WTC11 (cell line): Measurements from ENCODE around the gene COL26A1. TPM values are rescaled to one million over a fixed set of nuclear protein-coding genes. Genes with fewer than 3 reads are reported as not detected.

Source experiments
- ATAC-seq: fragments of 200-7000 bp; cut with Tn5 transposase; 2 replicates; pipeline ENCODE4 v1.10.0; 2021; ENCODE audit warnings: mild to moderate bottlenecking, moderate library complexity
- Bru-seq: library from RNA; stranded (reverse); fragments of 400-500 nt; gene quantifications from one replicate; lab custom pipeline; 2021; lab: Mats Ljungman, UMichigan
- CTCF ChIA-PET: fragments of 300-600 bp; sonication (Branson Sonifier 250); formaldehyde crosslinking; loops from one replicate; lab custom pipeline; 2021; ENCODE audit warnings: antibody characterized with exemption; lab: Charles Lee
- POLR2A ChIA-PET: fragments of 350-600 bp; sonication (Branson Sonifier 250); formaldehyde crosslinking; loops from one replicate; lab custom pipeline; 2021; ENCODE audit warnings: antibody characterized with exemption; lab: Charles Lee
- DNase-seq: peaks from one replicate; pipeline ENCODE4 v3.0.0; 2021; ENCODE audit warnings: low spot score
- H3K27ac Mint-ChIP-seq: 2 replicates; pipeline ENCODE4 v1.8.0; 2021; ENCODE audit warnings: mixed read lengths
- H3K27me3 Mint-ChIP-seq: 2 replicates; pipeline ENCODE4 v1.8.0; 2021; ENCODE audit warnings: low read depth, mild to moderate bottlenecking, moderate library complexity, mixed read lengths
- H3K36me3 Mint-ChIP-seq: 2 replicates; pipeline ENCODE4 v1.8.0; 2021; ENCODE audit warnings: mixed read lengths
- H3K4me1 Mint-ChIP-seq: 2 replicates; pipeline ENCODE4 v1.8.0; 2022; ENCODE audit warnings: mixed read lengths
- H3K4me3 Mint-ChIP-seq: 2 replicates; pipeline ENCODE4 v1.8.0; 2021; ENCODE audit warnings: mild to moderate bottlenecking, moderate library complexity, mixed read lengths
- H3K9me3 Mint-ChIP-seq: 2 replicates; pipeline ENCODE4 v1.8.0; 2021; ENCODE audit warnings: mixed read lengths
- AR ChIP-seq: fragments of 250-450 bp; sonication (Bioruptor Pico); IDR thresholded peaks from 2 replicates; pipeline ENCODE4 v1.9.0; 2021; ENCODE audit warnings: mild to moderate bottlenecking
- CREB1 ChIP-seq: sonication (generic); formaldehyde crosslinking; IDR thresholded peaks from 2 replicates; pipeline ENCODE4 v1.8.0; 2023; ENCODE audit warnings: mild to moderate bottlenecking, missing genetic modification reagents
- CREM ChIP-seq: sonication (generic); formaldehyde crosslinking; IDR thresholded peaks from 2 replicates; pipeline ENCODE4 v1.8.1; 2022; ENCODE audit warnings: mild to moderate bottlenecking, missing genetic modification reagents, moderate library complexity
- CTCF ChIP-seq: fragments of 200-600 bp; IDR thresholded peaks from 2 replicates; pipeline ENCODE4 v1.8.0; 2022; ENCODE audit warnings: antibody characterized with exemption
- EMX1 ChIP-seq: fragments of 250-450 bp; sonication (Bioruptor Pico); IDR thresholded peaks from 2 replicates; pipeline ENCODE4 v1.8.0; 2021; ENCODE audit warnings: mild to moderate bottlenecking
- ETV6 ChIP-seq: sonication (generic); formaldehyde crosslinking; IDR thresholded peaks from 2 replicates; pipeline ENCODE4 v1.8.1; 2022; ENCODE audit warnings: mild to moderate bottlenecking, missing genetic modification reagents
- FOXK1 ChIP-seq: sonication (generic); formaldehyde crosslinking; IDR thresholded peaks from 2 replicates; pipeline ENCODE4 v1.8.0; 2022; ENCODE audit warnings: mild to moderate bottlenecking, moderate library complexity, missing genetic modification reagents
- FOXP1 ChIP-seq: sonication (generic); formaldehyde crosslinking; IDR thresholded peaks from 2 replicates; pipeline ENCODE4 v1.8.0; 2022; ENCODE audit warnings: missing genetic modification reagents, mild to moderate bottlenecking, moderate library complexity, borderline replicate concordance
- HMGXB4 ChIP-seq: sonication (generic); formaldehyde crosslinking; IDR thresholded peaks from 2 replicates; pipeline ENCODE4 v1.8.1; 2023; ENCODE audit warnings: mild to moderate bottlenecking, moderate library complexity, missing genetic modification reagents
- IRF1 ChIP-seq: sonication (generic); formaldehyde crosslinking; IDR thresholded peaks from 2 replicates; pipeline ENCODE4 v1.8.0; 2023; ENCODE audit warnings: missing genetic modification reagents
- MYBL2 ChIP-seq: sonication (generic); formaldehyde crosslinking; IDR thresholded peaks from 2 replicates; pipeline ENCODE4 v1.8.1; 2023; ENCODE audit warnings: mild to moderate bottlenecking, moderate library complexity, missing genetic modification reagents
- NFE2L1 ChIP-seq: sonication (generic); formaldehyde crosslinking; IDR thresholded peaks from 2 replicates; pipeline ENCODE4 v1.8.1; 2023; ENCODE audit warnings: missing genetic modification reagents
- NFYB ChIP-seq: sonication (generic); formaldehyde crosslinking; conservative IDR thresholded peaks from 2 replicates; pipeline ENCODE4 v1.8.0; 2022; ENCODE audit warnings: low read depth, missing genetic modification reagents
- NR1H2 ChIP-seq: sonication (generic); formaldehyde crosslinking; IDR thresholded peaks from 2 replicates; pipeline ENCODE4 v1.9.0; 2021; ENCODE audit warnings: mild to moderate bottlenecking, moderate library complexity, missing genetic modification reagents
- SP1 ChIP-seq: sonication (generic); formaldehyde crosslinking; conservative IDR thresholded peaks from 2 replicates; pipeline ENCODE4 v1.8.1; 2022; ENCODE audit warnings: missing genetic modification reagents
- TP53 ChIP-seq: sonication (generic); formaldehyde crosslinking; IDR thresholded peaks from 2 replicates; pipeline ENCODE4 v1.8.1; 2023; ENCODE audit warnings: mild to moderate bottlenecking, missing genetic modification reagents
- USF1 ChIP-seq: sonication (generic); formaldehyde crosslinking; IDR thresholded peaks from 2 replicates; pipeline ENCODE4 v1.8.0; 2022; ENCODE audit warnings: mild to moderate bottlenecking, missing genetic modification reagents
- ZBTB43 ChIP-seq: sonication (generic); formaldehyde crosslinking; IDR thresholded peaks from 2 replicates; pipeline ENCODE4 v1.8.1; 2023; ENCODE audit warnings: mild to moderate bottlenecking, missing genetic modification reagents
- ZNF232 ChIP-seq: sonication (generic); formaldehyde crosslinking; IDR thresholded peaks from 2 replicates; pipeline ENCODE4 v1.8.0; 2022; ENCODE audit warnings: mild to moderate bottlenecking, missing genetic modification reagents
- ZNF263 ChIP-seq: sonication (generic); formaldehyde crosslinking; IDR thresholded peaks from 2 replicates; pipeline ENCODE4 v1.8.1; 2022; ENCODE audit warnings: low read depth, mild to moderate bottlenecking, moderate library complexity, missing genetic modification reagents
- ZNF512 ChIP-seq: sonication (generic); formaldehyde crosslinking; IDR thresholded peaks from 2 replicates; pipeline ENCODE4 v1.8.1; 2022; ENCODE audit warnings: missing genetic modification reagents, borderline replicate concordance
- long read RNA-seq, 3 experiments: library from RNA in 1 of 3; library from capped mRNA in 1 of 3; library from polyadenylated mRNA in 1 of 3; unstranded in 2 of 3; stranded (forward) in 1 of 3; transcript quantifications; one replicate each; pipeline ENCODE4 v2.0.0, GENCODE V29; 2021
- total RNA-seq: library from RNA; stranded (reverse); gene quantifications from 3 replicates; pipeline ENCODE4 v1.2.3, GENCODE V29; 2021

COL26A1 gene
- total RNA-seq (64.4 to 70.9 TPM (median 67.0 TPM) in 3 replicates), Bru-seq, nascent RNA (percentile 60 among the genes with signal in this experiment)
- long read RNA-seq, experiment 1, transcript COL26A1-201 (13 exons, 3,033 nt), result minor isoform, 89 of 266 reads
- long read RNA-seq, experiment 1, transcript COL26A1-203 (13 exons, 2,970 nt), result major isoform, 107 of 266 reads
- long read RNA-seq, experiment 1, partial matches to known transcripts, result 41 of 266 reads
- long read RNA-seq, experiment 1, other reads (novel, unspliced or antisense), result 28 of 266 reads
- long read RNA-seq, experiment 2, transcript COL26A1-203 (13 exons, 2,970 nt), result major isoform, 22 of 119 reads
- long read RNA-seq, experiment 2, transcript COL26A1-201 (13 exons, 3,033 nt), result minor isoform, 15 of 119 reads
- long read RNA-seq, experiment 2, partial matches to known transcripts, result 26 of 119 reads
- long read RNA-seq, experiment 2, other reads (novel, unspliced or antisense), result 55 of 119 reads
- long read RNA-seq, experiment 3, partial matches to known transcripts, result 1 of 3 reads
- long read RNA-seq, experiment 3, other reads (novel, unspliced or antisense), result 2 of 3 reads

- peak within 1 kb of the TSS; percentile 87 for H3K4me3 Mint-ChIP-seq
- POLR2A ChIA-PET, result interaction anchor here (0.5 to 1.5 kb wide), 9 partner anchors 23 to 146 kb away, joined by 3 to 6 read pairs (median 4); partner anchors contain the start of gene IFT22
- DNase-seq (peak; percentile 68), ATAC-seq (peak; percentile 66)
- H3K9me3 Mint-ChIP-seq, result peaks cover 5% of the 10 kb centered on the region
- CTCF ChIA-PET, result interaction anchor here (0.6 to 4.2 kb wide), 23 partner anchors 8 to 1508 kb away, joined by 3 to 55 read pairs (median 4); partner anchors contain the start of genes IFT22, PLOD3 and ZNHIT1
- H3K27me3 Mint-ChIP-seq, result peaks cover 6% of the 10 kb centered on the region; the same call in 1 of the 2 replicates
- peaks cover 6% of the 10 kb centered on the region for H3K36me3 Mint-ChIP-seq
- H3K4me1 Mint-ChIP-seq, result peaks cover 19% of the 10 kb centered on the region
- peak within 1 kb of the TSS; percentile 46; the same call in 1 of the 2 replicates for H3K27ac Mint-ChIP-seq
- 0 out of 2 replicates have a peak, but pooled peaks have one; percentile 4 for TF ChIP-seq USF1
- TF ChIP-seq ZNF263, result peak; percentile 36; the same call in 1 of the 2 replicates
- TF ChIP-seq EMX1 (CRISPR knock-in tag), result no peak
- TF ChIP-seq CREM (CRISPR knock-in tag), result no peak
- no peak for TF ChIP-seq CTCF
- no peak for TF ChIP-seq AR (CRISPR knock-in tag)
- no peak for TF ChIP-seq FOXK1 (CRISPR knock-in tag)
- TF ChIP-seq CREB1 (CRISPR knock-in tag), result no peak
- TF ChIP-seq ETV6, result no peak; the same call in none of the 2 replicates
- TF ChIP-seq FOXP1 (CRISPR knock-in tag), result no peak
- no peak for TF ChIP-seq TP53 (CRISPR knock-in tag)
- peak; percentile 89 for TF ChIP-seq HMGXB4 (CRISPR knock-in tag)
- no peak for TF ChIP-seq SP1 (CRISPR knock-in tag)
- TF ChIP-seq ZBTB43, result no peak
- no peak for TF ChIP-seq NFE2L1 (CRISPR knock-in tag)
- TF ChIP-seq ZNF512 (CRISPR knock-in tag), result no peak
- TF ChIP-seq NFYB, result no peak
- TF ChIP-seq MYBL2 (CRISPR knock-in tag), result no peak; the same call in 1 of the 2 replicates
- no peak for TF ChIP-seq ZNF232
- 0 out of 2 replicates have a peak, but pooled peaks have one; percentile 37 for TF ChIP-seq IRF1
- no peak for TF ChIP-seq NR1H2 (CRISPR knock-in tag)
Measured at GRCh38 chr7:101362334-101363195, at the start of gene COL26A1. Gene COL26A1, plus strand, starts transcription at chr7:101362875. Its CDS starts 158 bp downstream, at chr7:101363033.
